GM10266 (cell line): Measurements from ENCODE around the gene LHX1.

Source experiments
- DNase-seq: peaks from one replicate; pipeline ENCODE4 v3.0.0; 2012; ENCODE audit errors: extremely low spot score
- TF ChIP-seq, protein P1 (sequence below): IDR thresholded peaks from 2 replicates; pipeline ENCODE4 v1.5.1; 2012; ENCODE audit warnings: mild to moderate bottlenecking, low read depth; ENCODE audit not compliant: control insufficient read depth, insufficient read depth; ENCODE audit errors: missing control alignments

LHX1 gene

DNA sequence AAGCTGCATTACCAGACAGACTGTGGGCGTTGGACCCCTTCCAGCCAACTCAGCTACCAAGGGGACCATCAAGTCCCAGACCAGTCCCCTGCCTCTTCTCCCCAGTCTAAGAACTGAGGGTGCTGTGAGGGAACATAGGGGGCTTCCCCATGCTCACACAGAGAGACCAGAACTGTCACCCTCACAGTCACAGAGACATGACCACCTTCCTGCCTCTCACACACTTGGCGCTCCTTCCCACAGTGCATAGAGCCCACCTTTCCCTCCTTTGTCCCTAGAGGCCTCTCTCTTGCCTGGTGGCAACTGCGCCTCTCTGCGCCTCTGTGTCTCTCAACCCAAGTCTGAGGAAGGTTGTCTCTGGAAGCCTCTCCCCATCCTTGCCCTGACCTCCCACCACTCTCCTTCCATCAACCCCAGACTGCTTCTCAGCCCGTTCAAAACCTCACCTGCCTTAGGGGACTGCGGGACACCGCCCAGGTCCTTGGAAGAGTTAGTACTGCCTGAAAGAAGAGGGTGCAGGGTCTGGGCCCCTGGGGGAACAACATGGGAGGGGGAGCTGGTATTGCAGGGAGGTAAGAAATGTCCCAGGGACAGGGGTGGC lies 6.1 kb upstream of the LHX1 start:
- TF ChIP-seq, protein P1, sequence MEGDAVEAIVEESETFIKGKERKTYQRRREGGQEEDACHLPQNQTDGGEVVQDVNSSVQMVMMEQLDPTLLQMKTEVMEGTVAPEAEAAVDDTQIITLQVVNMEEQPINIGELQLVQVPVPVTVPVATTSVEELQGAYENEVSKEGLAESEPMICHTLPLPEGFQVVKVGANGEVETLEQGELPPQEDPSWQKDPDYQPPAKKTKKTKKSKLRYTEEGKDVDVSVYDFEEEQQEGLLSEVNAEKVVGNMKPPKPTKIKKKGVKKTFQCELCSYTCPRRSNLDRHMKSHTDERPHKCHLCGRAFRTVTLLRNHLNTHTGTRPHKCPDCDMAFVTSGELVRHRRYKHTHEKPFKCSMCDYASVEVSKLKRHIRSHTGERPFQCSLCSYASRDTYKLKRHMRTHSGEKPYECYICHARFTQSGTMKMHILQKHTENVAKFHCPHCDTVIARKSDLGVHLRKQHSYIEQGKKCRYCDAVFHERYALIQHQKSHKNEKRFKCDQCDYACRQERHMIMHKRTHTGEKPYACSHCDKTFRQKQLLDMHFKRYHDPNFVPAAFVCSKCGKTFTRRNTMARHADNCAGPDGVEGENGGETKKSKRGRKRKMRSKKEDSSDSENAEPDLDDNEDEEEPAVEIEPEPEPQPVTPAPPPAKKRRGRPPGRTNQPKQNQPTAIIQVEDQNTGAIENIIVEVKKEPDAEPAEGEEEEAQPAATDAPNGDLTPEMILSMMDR = no peak
- DNase-seq = no peak

DNA sequence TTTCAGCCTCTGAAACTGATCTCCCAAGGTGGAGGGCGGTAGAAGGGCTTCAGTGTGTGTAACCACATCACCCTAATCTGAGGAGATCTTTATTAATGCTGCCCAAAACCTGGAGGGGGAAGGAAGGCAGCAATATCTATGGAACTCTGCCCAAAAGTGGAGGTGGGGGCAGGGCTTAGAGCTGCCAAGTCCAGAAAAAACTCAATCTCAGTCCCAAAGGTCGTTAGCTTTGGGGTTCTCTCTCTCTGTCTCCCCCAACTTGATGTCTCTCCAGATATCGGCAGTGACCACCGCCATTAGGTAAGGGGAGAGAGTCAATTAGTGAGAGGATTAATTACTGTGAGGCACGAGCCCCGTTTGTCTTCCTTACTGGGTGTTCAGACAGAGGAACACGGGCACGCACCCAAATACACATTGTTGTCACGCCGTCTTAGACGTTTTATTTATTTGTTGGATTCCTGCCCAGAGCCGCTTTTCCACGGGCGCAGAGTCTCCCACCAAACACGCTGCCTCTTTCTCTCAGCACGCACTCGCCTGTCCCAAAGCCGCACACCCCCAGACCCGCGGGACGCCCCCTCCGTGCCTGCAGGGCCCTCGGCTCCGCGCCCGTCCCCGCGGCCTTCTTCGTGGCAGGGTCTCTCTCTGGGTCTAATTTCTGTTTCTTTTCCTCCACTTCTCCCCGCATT lies 5.4 kb upstream of the LHX1 start:
- TF ChIP-seq, protein P1 = no peak
- DNase-seq = no peak

DNA sequence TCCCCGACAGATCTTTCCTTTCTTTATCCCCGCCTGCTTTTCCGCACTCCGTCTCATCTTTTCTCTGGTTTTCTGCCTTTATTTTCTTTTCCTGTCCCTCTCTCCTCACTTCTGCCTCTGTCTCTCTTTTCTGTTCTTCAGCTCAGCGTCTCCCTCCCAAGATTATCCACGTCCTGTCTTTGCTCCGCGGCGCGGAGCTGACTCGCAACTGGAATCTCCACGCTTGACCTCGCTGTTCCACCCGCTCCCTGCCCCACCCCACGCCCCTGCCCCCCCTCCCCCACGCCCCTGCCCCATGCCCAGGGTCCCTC lies 4.9 kb upstream of the LHX1 start:
- no peak for DNase-seq
- TF ChIP-seq, protein P1 = no peak

DNA sequence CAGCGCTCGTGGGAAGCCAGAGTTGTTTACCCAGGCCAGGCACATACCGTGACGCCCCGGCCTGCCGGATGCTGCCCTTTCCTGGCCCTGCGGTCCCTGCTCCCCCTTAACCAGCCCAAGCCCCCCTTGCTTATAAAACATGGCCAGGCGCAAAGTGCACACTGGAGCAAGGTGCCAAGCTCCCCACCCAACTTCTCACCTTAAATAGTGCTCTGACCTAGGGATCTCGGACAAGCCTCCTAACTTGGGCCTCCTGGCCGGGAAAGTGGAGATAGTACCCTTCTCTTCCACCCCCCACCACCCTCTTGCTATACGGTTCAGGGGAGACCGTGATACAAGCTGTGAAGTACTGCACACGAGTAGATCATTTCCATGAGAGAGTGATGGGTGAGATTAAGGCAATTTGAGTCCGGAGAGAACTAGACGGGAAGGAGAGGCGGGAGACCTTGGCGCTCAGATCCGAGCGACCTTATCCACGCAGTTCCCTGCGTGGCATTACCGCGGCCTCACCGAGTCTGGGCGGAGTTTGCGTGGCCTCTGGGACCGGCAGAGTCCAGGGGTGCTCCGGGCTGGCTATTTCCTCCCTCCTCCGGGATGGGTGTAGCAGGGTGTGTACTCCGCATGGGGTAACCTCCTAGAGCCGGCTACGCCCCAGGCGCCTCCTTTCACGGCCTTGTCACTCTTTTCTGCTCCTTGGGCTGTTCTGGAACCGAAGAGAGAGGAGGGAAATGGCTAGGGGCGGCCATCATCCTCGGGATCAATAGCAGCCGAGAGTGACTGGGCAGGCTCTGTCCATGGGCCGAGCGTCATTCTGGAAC lies 4.4 kb upstream of the LHX1 start:
- TF ChIP-seq, protein P1 = no peak
- peak; percentile 48 for DNase-seq

DNA sequence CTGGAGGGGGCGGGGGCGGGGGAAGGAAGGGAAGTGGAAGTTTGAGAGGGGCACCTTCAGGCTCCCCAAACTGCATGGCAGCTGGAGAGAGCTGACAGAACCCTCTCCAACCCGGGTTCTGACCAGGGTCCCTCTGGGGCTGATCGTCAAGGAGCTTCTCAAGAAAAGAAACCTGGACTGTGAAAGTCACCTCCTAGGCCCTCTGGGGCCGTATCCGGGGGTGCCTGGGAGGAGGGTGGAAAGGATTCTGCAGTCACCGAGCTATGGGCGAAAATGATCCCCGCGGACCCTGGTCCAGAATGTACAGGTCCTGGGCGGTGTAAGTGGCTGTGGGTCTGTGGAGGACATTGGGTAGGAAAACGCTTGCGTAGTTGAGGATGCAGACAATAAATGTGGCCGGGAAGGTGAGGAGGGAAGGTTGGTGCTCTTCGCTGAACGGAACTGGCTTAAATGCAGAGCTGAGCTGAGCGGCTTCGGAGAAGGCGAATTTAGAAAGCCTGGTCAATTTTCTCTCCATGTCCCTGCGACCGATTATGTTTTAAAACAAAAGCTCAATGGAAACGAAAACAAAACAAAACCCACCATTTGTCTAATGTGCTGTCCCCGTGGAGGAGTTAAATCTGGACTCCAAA lies 3.6 kb upstream of the LHX1 start:
- DNase-seq = no peak
- TF ChIP-seq, protein P1 = no peak

DNA sequence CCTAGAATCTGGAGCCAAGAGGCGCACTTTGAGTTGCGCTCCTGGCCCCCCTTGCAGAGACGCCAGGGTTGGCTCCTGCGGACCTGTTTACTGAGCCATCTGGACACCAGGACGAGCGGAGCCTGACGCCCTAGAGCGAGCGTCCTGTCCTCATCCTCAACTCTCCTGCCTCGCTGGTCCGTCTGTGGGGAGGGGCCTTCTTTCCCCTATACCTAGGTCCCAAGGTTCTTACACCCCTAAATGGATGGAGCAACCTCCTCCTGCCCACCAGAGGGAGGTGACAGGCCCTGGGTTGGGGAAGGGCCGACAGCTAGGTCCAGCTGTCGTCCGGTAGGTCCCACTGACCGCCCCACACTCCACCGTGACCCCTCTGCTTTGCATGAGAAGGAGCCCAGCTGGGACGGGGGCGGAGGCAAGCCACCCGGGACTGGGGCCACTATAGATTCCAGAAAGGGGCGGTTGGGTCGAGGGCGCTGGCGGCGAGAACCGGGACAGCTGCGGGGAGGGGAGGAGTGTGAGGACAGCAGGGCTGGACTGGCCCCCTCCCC lies 3.1 kb upstream of the LHX1 start:
- DNase-seq = peak; percentile 35
- TF ChIP-seq, protein P1 = no peak
